T-helper 2 cell treated with Interferon-gamma antibody and Interleukin-4, amounts not matched to agents 5 μg/mL and 100 μg/mL, for 36 hours (primary cell): ENCODE results near the gene GRIA1.
"Not testable (repeated sequence)": the region's sequence is repeated elsewhere in the genome, so short reads cannot be mapped to it uniquely, and the experiment has no call there.

ENCODE experiments used
- DNase-seq: peaks from one replicate; pipeline ENCODE4 v3.0.0; 2021; ENCODE audit warnings: low spot score
- H3K27ac Mint-ChIP-seq: one replicate; pipeline ENCODE4 v1.8.0; 2021; ENCODE audit warnings: mild to moderate bottlenecking, mixed read lengths
- H3K27me3 Mint-ChIP-seq: one replicate; pipeline ENCODE4 v1.8.0; 2021; ENCODE audit warnings: low read depth, mixed read lengths
- H3K36me3 Mint-ChIP-seq: one replicate; pipeline ENCODE4 v1.8.0; 2021; ENCODE audit warnings: low read depth, mixed read lengths
- H3K4me1 Mint-ChIP-seq: one replicate; pipeline ENCODE4 v1.8.0; 2021; ENCODE audit warnings: low read depth, mixed read lengths
- H3K4me3 Mint-ChIP-seq: one replicate; pipeline ENCODE4 v1.8.0; 2022; ENCODE audit warnings: mild to moderate bottlenecking, moderate library complexity, mixed read lengths
- H3K9me3 Mint-ChIP-seq: one replicate; pipeline ENCODE4 v1.8.0; 2021; ENCODE audit warnings: mixed read lengths

Gene GRIA1

DNA sequence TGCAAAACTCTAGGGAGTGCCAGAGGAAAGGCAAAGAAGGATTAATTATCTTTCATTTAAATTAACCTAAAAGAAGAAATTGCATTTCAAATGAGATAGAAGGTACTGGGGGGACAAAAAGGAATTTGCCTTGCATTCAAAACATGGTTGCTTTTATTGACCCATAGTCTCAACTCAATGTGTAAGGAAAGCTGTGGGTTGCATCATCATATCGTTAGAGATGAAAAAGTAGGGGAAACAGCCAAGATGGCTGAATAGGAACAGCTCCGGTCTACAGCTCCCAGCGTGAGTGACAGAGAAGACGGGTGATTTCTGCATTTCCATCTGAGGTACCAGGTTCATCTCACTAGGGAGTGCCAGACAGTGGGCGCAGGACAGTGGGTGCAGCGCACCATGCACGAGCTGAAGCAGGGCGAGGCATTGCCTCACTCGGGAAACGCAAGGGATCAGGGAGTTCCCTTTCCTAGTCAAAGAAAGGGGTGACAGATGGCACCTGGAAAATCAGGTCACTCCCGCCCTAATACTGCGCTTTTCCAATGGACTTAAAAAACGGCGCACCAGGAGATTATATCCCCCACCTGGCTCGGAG, 232.6 kb downstream of the GRIA1 start:
- not testable (repeated sequence) for H3K36me3 Mint-ChIP-seq, DNase-seq, H3K27me3 Mint-ChIP-seq, H3K4me1 Mint-ChIP-seq, H3K9me3 Mint-ChIP-seq, H3K27ac Mint-ChIP-seq, H3K4me3 Mint-ChIP-seq

DNA sequence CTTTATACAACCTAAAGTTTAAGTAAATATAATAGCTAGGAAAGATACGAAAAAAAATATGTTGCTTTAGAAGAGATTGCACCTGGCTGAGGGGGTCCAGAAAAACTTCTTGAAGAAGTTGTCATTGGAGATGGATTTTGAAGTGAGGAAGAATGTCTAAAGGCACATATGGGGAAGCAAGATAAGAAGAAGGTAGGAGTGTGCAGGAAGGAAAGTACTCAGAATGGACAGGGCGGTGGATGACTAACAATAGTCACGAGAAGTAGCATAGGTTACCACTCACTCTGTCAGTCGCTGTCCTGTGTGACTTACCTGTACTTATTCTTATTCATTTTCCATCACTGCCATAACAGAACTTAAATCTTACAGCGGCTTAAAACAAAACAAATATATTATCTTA, 251.6 kb downstream of the GRIA1 start:
- no peak for DNase-seq
- Mint-ChIP-seq H3K4me3 (no peak overlapping the region), H3K9me3 (no peaks in the 10 kb centered on the region), H3K27ac (no peak overlapping the region), H3K4me1 (no peaks in the 10 kb centered on the region), H3K27me3 (peaks cover 3% of the 10 kb centered on the region), H3K36me3 (no peaks in the 10 kb centered on the region)

DNA sequence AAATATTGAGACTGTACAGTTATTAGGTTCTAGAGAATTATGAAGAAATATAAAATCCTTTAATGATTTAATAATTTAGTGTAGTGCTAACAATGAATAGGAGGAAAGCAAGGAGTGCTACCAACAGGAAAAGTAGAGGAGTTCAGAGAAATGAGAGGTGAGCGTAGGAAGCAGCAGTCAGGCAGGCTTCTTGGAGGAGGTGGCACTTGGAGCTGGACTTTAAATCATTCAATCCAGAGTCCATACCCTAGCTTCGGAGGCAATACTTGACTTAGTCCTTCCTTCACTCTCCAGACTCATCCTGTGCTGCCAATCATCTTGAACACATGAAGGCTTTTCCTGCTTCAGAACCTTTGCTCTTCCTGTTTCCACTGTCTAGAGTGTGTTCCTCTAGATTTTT, 254.3 kb downstream of the GRIA1 start:
- no peak overlapping the region for H3K4me3 Mint-ChIP-seq
- no peak for DNase-seq
- H3K9me3 Mint-ChIP-seq = no peaks in the 10 kb centered on the region
- no peaks in the 10 kb centered on the region for H3K36me3 Mint-ChIP-seq
- no peaks in the 10 kb centered on the region for H3K4me1 Mint-ChIP-seq
- no peak overlapping the region for H3K27ac Mint-ChIP-seq
- H3K27me3 Mint-ChIP-seq = peaks cover 3% of the 10 kb centered on the region

DNA sequence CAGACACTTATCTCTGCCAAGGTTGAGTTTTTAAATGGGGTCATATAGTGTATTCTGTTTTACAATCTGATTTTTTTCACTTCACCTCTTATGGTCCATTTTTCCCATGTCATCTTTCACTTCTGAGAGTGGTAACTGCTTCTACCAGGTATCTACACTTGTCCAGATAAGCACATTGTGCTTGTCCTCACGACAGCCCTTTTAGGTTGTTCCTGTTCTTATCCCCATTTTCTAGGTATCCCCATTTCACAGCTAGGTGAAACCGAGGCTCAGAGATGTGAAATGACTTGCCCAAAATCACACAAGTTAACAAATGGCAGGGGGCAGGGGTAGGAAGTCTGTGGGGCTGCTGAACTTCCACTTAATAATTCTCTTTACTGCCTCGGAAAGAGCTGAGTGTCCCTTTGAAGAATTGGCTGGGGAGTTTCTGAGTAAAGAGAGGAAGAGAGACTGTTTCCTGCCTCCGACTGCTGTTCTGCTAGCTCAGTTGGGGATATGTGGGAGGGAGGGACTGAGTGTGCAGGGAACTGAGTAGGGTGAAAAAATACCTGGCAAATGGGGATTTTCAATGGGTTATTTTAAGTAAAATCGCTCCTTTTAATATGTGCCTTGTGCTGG, 255.4 kb downstream of the GRIA1 start:
- no peak for DNase-seq
- Mint-ChIP-seq H3K36me3 (no peaks in the 10 kb centered on the region), H3K27me3 (peaks cover 3% of the 10 kb centered on the region), H3K27ac (no peak overlapping the region), H3K9me3 (no peaks in the 10 kb centered on the region), H3K4me1 (no peaks in the 10 kb centered on the region), H3K4me3 (no peak overlapping the region)

DNA sequence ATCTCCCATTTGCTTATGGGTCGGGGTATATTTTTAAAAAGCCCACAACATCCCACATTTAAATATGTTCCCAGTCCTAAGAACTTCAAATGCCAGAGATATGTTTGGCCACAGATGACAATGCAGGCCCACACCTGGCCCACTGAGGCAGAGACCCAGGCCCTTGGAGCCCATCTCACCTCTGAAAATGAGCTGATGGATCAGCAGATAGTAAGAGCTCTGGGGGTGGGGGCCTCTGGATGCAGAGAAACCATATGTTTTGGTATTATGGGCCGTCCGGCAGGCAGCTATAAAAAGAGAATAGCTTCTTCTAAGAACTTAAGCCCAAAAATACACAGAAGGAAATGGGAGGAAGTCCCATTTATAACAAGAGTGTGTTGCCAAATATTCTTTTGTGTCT, 256.0 kb downstream of the GRIA1 start:
- Mint-ChIP-seq H3K4me1 (no peaks in the 10 kb centered on the region), H3K36me3 (no peaks in the 10 kb centered on the region), H3K9me3 (no peaks in the 10 kb centered on the region), H3K4me3 (no peak overlapping the region), H3K27me3 (peaks cover 3% of the 10 kb centered on the region), H3K27ac (no peak overlapping the region)
- no peak for DNase-seq

DNA sequence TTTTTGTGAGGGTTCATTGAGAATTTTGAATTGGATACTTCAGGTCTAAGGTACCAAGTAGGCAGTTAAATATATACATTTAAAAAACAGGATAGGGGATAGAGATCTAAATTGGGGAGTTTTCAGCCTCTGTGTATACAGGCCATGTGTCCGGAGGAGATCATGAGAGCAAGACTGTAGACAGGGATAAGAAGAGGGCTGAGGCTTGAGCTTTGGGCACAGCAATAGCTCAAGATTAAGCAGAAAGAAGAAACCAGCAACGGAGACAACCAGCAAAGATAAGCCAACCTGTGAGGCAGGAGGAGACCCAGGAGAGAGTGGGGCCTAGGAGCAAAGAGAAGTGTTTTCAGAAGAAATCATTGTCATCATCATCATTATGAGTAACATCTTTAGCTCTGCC, 258.4 kb downstream of the GRIA1 start:
- H3K27me3 Mint-ChIP-seq = peaks cover 3% of the 10 kb centered on the region
- no peaks in the 10 kb centered on the region for H3K9me3 Mint-ChIP-seq
- no peak overlapping the region for H3K27ac Mint-ChIP-seq
- H3K36me3 Mint-ChIP-seq = no peaks in the 10 kb centered on the region
- DNase-seq = no peak
- no peak overlapping the region for H3K4me3 Mint-ChIP-seq
- H3K4me1 Mint-ChIP-seq = no peaks in the 10 kb centered on the region

DNA sequence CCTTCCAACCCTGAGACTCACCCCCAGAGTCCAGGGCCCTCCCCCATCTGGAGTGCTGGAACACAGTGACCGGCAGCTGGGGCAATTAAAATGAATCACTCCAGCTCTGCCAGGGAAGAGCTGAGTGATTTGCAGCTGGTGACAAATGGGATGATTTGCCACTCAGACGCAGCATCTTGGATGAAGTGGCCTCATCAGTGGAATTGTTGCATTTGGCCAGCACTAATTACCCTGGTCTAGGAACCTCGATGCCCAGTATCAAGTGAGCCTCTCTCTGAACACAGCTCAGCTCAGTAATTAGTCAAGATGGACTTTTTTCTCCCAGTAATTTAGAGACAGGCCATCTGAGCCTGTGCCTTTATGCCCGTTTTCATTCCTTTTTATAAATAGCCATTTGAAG, 259.5 kb downstream of the GRIA1 start:
- Mint-ChIP-seq H3K27me3 (peaks cover 3% of the 10 kb centered on the region), H3K27ac (no peak overlapping the region), H3K9me3 (no peaks in the 10 kb centered on the region), H3K4me1 (no peaks in the 10 kb centered on the region), H3K4me3 (no peak overlapping the region), H3K36me3 (no peaks in the 10 kb centered on the region)
- no peak for DNase-seq

DNA sequence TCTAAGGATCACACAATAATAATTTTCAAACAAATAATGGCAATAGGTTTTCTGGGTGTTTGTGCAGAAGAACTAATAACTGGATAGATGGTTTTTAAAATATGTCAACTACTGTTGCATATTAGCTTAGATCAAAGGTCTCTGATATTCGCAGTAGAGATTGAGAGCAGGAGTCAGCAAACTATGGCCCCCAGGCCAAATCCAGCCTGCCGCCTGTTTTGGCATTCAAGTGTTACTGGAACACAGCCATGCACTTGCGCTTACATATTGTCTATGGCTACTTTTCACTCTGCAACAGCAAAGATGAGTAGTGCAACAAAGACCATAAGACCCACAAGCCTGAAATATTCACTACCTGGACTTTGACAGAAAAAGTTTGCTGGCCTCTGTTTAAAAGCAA, 260.8 kb downstream of the GRIA1 start:
- DNase-seq = no peak
- Mint-ChIP-seq H3K4me1 (no peaks in the 10 kb centered on the region), H3K4me3 (no peak overlapping the region), H3K9me3 (no peaks in the 10 kb centered on the region), H3K27me3 (no peaks in the 10 kb centered on the region), H3K36me3 (no peaks in the 10 kb centered on the region), H3K27ac (no peak overlapping the region)

DNA sequence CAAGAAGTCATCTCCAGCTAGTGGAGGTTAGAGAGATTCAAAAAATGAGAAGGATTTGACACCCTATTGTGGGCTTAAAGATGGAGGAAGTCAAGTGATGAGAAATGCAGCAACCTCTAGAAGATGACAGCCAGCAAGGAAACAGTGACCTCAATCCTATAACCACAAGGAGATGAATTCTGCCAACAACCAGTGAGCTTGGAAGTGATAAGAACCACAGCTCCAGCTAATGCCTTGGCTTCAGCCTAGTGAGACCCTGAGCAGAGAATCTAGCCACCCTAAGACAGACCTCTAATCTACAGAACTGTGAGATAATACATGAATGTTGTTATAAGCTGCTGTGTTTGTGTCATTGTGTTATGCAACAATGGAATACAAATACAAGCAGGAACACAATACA, 262.4 kb downstream of the GRIA1 start:
- Mint-ChIP-seq H3K36me3 (no peaks in the 10 kb centered on the region), H3K27me3 (no peaks in the 10 kb centered on the region), H3K4me3 (no peak overlapping the region), H3K27ac (no peak overlapping the region), H3K4me1 (no peaks in the 10 kb centered on the region), H3K9me3 (no peaks in the 10 kb centered on the region)
- DNase-seq = no peak

DNA sequence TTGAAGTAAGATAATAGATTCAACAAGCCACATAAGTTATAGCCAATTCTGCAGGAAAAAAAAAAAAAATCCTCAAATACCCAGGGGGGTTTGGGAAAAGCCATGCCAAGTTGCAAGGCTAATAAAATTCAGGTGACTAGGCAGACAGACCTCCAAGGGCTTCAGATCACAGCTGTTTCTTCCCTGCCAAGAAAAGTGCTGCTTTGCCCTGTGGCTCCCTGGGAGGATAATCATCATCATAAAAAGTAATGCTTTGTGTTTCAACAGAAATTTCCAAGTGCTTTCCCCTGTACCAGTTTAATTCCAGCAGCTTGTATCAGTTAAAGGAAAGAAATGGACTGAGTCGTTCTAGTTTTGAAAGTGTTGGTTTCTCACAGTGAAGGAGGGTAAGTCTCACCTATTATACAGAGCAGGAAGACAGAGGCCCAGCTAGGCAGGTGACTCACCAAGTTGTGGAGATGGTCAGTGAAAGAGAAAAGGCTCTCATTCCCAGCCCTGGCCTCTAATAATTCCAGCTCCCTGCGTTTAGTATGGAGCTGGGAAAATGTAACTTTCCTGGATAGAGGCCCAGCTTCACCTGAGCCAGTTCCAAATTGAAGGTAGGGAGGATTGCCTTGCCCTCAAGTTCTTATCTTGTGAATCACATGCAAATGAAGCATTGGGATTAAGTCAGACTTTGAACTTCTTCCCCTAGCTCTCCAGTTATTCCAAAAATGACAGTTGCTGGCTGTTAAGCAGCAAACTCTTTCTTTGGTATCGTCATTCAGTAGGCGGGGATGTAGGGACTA, 263.4 kb downstream of the GRIA1 start:
- no peak for DNase-seq
- Mint-ChIP-seq H3K9me3 (no peaks in the 10 kb centered on the region), H3K36me3 (no peaks in the 10 kb centered on the region), H3K4me3 (no peak overlapping the region), H3K4me1 (no peaks in the 10 kb centered on the region), H3K27me3 (no peaks in the 10 kb centered on the region), H3K27ac (no peak overlapping the region)

DNA sequence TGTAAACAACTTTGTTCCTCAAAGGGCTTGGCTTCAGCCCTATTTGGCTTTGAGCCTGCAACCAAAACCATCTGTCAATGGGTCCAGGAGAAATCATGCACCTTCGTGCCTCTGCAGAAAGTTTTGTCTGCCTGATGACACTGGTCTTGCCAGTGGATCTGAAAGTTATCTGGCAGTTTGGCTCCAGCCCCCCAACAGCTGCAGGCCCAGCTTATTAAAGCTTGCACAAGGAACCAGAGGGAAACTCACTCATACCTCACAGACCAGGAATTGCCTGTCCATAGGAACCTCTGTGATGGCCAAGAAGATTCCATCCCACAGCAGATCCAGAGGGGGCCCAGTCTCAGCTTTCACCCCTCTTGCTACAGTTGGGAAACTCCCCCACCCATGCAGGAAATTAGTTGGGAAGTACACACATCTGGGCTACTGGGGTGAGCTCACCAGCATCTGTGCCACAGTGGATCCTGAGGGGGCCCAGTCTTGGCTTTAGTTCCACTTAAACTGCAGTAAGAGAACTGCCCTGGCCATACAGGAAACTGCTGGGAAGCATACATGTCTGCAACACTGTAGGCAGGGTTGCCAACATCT, 265.5 kb downstream of the GRIA1 start:
- Mint-ChIP-seq H3K36me3 (no peaks in the 10 kb centered on the region), H3K4me3 (no peak overlapping the region), H3K9me3 (no peaks in the 10 kb centered on the region), H3K27ac (no peak overlapping the region), H3K27me3 (no peaks in the 10 kb centered on the region), H3K4me1 (no peaks in the 10 kb centered on the region)
- DNase-seq = no peak

DNA sequence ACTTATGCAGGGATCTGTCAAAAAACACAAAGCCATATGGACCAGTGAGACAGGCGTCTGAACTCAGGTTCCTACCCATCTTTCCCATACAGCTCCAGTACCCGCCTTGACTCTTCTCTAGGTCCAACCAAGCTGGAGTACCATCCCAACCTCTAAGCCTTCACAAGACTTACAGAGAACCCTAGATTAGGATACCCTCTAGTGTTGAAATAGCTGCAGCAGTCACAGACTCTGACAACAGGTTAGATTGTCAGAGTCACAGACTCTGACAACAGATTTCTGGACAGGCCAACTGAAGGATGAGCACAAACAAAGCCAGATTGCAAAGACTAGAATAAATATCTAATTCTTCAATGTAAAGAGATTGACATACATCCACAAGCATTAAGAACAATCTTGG, 266.1 kb downstream of the GRIA1 start:
- H3K27ac Mint-ChIP-seq = no peak overlapping the region
- no peaks in the 10 kb centered on the region for H3K27me3 Mint-ChIP-seq
- no peaks in the 10 kb centered on the region for H3K9me3 Mint-ChIP-seq

DNA sequence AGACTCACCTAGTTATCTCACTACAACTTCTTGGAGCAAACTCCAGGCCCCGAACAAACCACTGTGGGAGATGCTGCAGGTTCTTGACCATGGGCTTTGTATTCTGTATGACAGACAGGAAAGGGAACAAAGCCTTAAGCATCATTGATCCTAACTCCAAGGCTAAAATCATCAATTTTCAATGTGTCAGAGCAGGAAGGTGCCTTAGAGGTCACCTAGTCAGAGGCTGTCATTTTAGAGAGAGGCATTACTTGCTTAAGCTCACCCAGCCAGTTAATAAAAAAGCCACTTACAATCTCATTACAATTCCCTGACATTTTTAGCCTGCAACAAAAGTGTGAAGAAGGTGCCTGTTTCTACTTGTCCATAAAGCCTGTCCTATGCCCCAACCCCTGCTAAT, 275.5 kb downstream of the GRIA1 start:
- no peaks in the 10 kb centered on the region for H3K4me1 Mint-ChIP-seq
- H3K27ac Mint-ChIP-seq = no peak overlapping the region
- no peak for DNase-seq
- no peaks in the 10 kb centered on the region for H3K27me3 Mint-ChIP-seq
- H3K36me3 Mint-ChIP-seq = no peaks in the 10 kb centered on the region
- H3K4me3 Mint-ChIP-seq = no peak overlapping the region
- H3K9me3 Mint-ChIP-seq = no peaks in the 10 kb centered on the region

More for the DNA sequence above, 266.1 kb downstream of the GRIA1 start:
- DNase-seq = no peak
- Mint-ChIP-seq H3K4me3 (no peak overlapping the region), H3K36me3 (no peaks in the 10 kb centered on the region), H3K4me1 (no peaks in the 10 kb centered on the region)
